Nephron progenitor cell (in vitro differentiated cells): ENCODE measurements around the gene KRTDAP.

Source experiments
- DNase-seq: peaks from one replicate; pipeline ENCODE4 v3.0.0; 2021
- H3K27ac Mint-ChIP-seq: 2 replicates; pipeline ENCODE4 v1.8.0; 2021; ENCODE audit warnings: mild to moderate bottlenecking, moderate library complexity, mixed read lengths
- H3K27me3 Mint-ChIP-seq: 2 replicates; pipeline ENCODE4 v1.8.0; 2021; ENCODE audit warnings: mild to moderate bottlenecking, low read depth, mixed read lengths; ENCODE audit not compliant: poor library complexity
- H3K36me3 Mint-ChIP-seq: 2 replicates; pipeline ENCODE4 v1.8.0; 2021; ENCODE audit warnings: low read depth, mixed read lengths
- H3K4me1 Mint-ChIP-seq: 2 replicates; pipeline ENCODE4 v1.8.0; 2021; ENCODE audit warnings: mixed read lengths
- H3K4me3 Mint-ChIP-seq: 2 replicates; pipeline ENCODE4 v1.8.0; 2021; ENCODE audit warnings: mild to moderate bottlenecking, moderate library complexity, mixed read lengths
- H3K9me3 Mint-ChIP-seq: 2 replicates; pipeline ENCODE4 v1.8.0; 2021; ENCODE audit warnings: mild to moderate bottlenecking, moderate library complexity, mixed read lengths
- TF ChIP-seq, protein P1 (sequence below): fragments of 200-600 bp; sonication (generic); IDR thresholded peaks from 2 replicates; pipeline ENCODE4 v1.5.0; 2021; ENCODE audit warnings: antibody characterized with exemption

The KRTDAP gene

DNA sequence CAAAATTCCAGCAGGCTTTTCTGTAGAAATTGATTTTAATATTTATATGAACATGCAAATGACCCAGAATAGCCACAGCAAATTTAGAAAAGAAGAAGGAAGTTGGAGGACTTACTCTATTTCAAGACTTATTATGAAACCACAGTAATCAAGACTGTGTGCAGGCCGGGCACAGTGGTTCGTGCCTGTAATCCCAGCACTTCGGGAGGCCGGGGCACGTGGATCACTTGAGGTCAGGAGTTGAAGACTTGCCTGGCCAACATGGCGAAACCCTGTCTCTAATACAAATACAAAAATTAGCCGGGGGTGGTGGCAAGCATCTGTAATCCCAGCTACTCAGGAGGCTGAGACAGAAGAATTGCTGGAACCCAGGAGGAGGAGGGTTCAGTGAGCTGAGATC is 48.2 kb downstream of the KRTDAP start:
- DNase-seq, result no peak
- Mint-ChIP-seq H3K27me3 (peaks cover 32% of the 10 kb centered on the region), H3K4me3 (no peak overlapping the region), H3K27ac (no peak overlapping the region), H3K9me3 (no peaks in the 10 kb centered on the region), H3K36me3 (no peaks in the 10 kb centered on the region), H3K4me1 (peaks cover 4% of the 10 kb centered on the region)
- TF ChIP-seq, protein P1, sequence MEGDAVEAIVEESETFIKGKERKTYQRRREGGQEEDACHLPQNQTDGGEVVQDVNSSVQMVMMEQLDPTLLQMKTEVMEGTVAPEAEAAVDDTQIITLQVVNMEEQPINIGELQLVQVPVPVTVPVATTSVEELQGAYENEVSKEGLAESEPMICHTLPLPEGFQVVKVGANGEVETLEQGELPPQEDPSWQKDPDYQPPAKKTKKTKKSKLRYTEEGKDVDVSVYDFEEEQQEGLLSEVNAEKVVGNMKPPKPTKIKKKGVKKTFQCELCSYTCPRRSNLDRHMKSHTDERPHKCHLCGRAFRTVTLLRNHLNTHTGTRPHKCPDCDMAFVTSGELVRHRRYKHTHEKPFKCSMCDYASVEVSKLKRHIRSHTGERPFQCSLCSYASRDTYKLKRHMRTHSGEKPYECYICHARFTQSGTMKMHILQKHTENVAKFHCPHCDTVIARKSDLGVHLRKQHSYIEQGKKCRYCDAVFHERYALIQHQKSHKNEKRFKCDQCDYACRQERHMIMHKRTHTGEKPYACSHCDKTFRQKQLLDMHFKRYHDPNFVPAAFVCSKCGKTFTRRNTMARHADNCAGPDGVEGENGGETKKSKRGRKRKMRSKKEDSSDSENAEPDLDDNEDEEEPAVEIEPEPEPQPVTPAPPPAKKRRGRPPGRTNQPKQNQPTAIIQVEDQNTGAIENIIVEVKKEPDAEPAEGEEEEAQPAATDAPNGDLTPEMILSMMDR, result no peak

DNA sequence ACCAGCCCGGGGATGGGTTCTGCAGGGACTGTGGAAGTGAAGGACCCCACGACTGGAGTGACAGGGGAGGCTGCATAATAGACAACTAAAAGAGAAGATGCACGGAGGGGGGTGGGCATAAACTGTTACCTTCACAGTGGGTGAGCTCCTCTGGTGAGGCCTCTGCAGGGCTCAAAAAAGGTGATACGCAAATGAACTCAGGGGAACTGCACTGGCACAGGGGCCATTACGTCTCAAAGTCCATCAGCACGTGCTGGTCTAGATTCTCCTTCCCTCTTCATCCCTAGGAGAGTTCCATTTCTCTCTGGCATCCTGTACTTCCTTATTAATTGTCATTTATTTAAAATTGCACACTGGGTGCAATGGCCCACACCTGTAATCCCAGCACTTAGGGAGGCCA is 50.3 kb downstream of the KRTDAP start:
- DNase-seq, result no peak
- H3K4me1 Mint-ChIP-seq, result peaks cover 24% of the 10 kb centered on the region
- no peak overlapping the region for H3K27ac Mint-ChIP-seq
- no peak overlapping the region for H3K4me3 Mint-ChIP-seq
- TF ChIP-seq, protein P1, result no peak
- H3K9me3 Mint-ChIP-seq, result no peaks in the 10 kb centered on the region
- H3K27me3 Mint-ChIP-seq, result peaks cover 32% of the 10 kb centered on the region
- no peaks in the 10 kb centered on the region for H3K36me3 Mint-ChIP-seq

DNA sequence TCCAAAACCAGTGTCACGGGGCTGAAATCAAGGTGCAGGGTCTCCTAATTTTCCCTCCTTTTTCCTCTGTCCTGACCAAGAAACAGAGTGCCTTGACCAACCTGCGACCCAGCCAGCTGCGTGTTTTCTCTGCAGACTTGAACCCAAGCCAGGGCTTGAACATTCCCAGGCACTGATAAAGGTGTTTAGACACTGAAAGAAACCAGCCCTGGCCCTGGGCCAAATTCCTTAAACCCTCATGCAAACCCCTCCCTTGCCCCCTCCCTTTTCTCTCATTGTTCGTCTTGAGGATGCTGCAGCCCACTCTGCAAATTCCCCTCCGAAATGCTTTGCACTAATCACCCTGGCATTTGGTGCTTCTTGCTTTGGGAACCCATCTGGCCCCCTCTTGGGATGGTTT is 51.7 kb downstream of the KRTDAP start:
- no peak overlapping the region for H3K4me3 Mint-ChIP-seq
- H3K27ac Mint-ChIP-seq, result no peak overlapping the region
- no peaks in the 10 kb centered on the region for H3K9me3 Mint-ChIP-seq
- peaks cover 36% of the 10 kb centered on the region for H3K4me1 Mint-ChIP-seq
- H3K36me3 Mint-ChIP-seq, result no peaks in the 10 kb centered on the region
- TF ChIP-seq, protein P1, result no peak
- DNase-seq, result no peak
- H3K27me3 Mint-ChIP-seq, result peaks cover 30% of the 10 kb centered on the region

DNA sequence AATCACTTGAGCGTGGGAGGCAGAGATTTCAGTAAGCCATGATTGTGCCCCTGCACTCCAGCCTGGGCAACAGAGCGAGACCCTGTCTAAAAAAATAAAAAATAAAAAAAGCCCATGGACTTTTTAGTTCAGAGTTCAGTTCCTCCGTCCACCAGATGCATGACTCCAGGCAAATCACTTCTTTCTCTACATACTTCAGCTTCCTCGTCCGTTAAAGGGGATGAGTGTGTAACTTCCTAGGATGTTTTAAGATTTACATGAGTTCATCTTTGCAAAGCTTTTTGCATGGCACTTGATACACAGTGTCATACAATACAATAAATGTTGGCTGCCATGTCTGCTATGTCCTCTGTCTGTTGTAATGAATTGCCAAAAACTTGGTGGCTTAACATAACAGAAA is 52.2 kb downstream of the KRTDAP start:
- no peaks in the 10 kb centered on the region for H3K36me3 Mint-ChIP-seq
- H3K9me3 Mint-ChIP-seq, result no peaks in the 10 kb centered on the region
- no peak overlapping the region for H3K27ac Mint-ChIP-seq
- peaks cover 41% of the 10 kb centered on the region for H3K4me1 Mint-ChIP-seq
- H3K4me3 Mint-ChIP-seq, result no peak overlapping the region
- TF ChIP-seq, protein P1, result no peak
- H3K27me3 Mint-ChIP-seq, result peaks cover 30% of the 10 kb centered on the region
- DNase-seq, result no peak

DNA sequence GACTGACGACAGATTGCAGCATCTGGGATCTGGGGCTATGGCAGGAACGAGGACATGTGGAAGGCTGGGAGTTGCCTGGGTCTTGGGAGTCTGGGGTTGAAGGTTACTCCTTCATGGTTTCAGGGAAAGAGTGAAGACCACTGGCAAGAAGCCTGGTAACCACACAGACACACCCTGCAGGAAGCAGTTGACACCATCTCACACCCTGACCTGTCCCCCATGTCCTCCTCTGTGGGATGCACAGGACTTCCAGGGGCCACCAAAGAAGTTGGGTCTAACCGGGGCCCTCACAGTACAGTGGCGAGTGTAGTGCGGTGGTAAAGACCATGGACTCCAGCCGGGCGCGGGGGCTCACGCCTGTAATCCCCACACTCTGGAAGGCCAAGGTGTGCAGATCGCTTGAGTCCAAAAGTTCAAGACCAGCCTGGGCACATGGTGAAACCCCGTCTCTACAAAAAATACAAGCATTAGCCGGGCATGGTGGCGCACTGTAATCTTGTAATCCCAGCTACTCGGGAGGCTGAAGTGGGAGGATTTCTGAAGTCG is 52.8 kb downstream of the KRTDAP start:
- H3K4me1 Mint-ChIP-seq, result peaks cover 41% of the 10 kb centered on the region
- peaks cover 32% of the 10 kb centered on the region for H3K27me3 Mint-ChIP-seq
- no peak overlapping the region for H3K4me3 Mint-ChIP-seq
- H3K36me3 Mint-ChIP-seq, result no peaks in the 10 kb centered on the region
- TF ChIP-seq, protein P1, result no peak
- peaks cover 2% of the 10 kb centered on the region for H3K9me3 Mint-ChIP-seq
- no peak for DNase-seq
- no peak overlapping the region for H3K27ac Mint-ChIP-seq
